Hematopoietic multipotent progenitor cell treated with erythropoietin and hydrocortisone succinate and interleukin-3 and kit ligand, for 4 days (in vitro differentiated cells): ENCODE data around the gene KRT9.
A peak's percentile ranks its signal among the peaks of the same experiment; 100 is the strongest.

ENCODE experiments used
- DNase-seq: peaks from one replicate; pipeline ENCODE4 v3.0.0-alpha.2; 2015

The KRT9 gene

DNA sequence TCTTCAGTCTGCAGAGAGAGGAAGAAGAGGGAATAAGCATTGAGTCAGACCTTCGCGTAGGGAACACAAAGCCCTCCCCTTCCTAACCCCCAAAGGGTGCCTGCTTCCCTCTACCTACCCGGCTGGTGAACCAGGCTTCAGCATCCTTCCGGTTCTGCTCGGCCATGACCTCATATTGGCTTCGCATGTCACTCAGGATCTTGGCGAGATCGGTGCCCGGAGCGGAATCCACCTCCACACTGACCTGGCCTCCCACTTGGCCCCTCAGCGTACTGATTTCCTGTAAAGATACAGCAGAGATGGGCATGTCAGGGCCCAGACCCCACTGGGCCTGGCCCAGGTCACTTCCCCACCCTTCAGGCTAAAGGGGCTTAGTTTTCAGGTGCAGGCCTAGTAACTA lies 47.6 kb downstream of the KRT9 start:
- no peak for DNase-seq

DNA sequence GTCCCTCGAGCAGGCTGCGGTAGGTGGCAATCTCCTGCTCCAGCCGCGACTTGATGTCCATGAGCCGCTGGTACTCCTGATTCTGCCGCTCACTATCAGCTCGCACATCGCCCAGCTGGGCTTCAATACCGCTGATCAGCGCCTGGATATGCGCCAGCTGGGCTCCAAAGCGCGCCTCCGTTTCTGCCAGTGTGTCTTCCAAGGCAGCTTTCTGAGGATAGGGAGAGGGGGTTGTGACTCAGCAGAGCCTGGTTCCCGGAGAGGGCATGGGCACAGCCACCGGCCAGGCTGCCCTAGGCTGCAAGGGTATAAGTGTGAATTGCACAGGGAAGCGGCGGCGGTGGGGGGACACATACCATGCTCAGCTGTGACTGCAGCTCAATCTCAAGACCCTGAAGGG lies 48.1 kb downstream of the KRT9 start:
- no peak for DNase-seq

DNA sequence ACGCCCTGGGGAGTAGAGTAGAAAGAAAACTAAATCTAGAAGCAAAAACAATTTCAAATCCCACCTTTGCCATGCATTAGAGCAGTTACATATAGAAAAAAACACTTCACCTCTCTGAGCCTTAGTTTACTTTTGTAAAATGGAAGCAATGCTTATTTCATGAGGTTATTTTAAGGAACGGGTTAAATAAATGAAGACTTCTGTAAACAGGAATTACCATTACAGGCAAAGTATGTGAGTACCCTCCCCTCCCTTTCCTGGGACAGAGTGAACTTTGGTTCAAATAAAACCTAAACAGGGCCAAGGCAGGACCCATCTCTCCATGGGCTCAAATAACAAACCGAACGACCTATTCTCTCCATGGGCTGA lies 48.6 kb downstream of the KRT9 start:
- DNase-seq: no peak

DNA sequence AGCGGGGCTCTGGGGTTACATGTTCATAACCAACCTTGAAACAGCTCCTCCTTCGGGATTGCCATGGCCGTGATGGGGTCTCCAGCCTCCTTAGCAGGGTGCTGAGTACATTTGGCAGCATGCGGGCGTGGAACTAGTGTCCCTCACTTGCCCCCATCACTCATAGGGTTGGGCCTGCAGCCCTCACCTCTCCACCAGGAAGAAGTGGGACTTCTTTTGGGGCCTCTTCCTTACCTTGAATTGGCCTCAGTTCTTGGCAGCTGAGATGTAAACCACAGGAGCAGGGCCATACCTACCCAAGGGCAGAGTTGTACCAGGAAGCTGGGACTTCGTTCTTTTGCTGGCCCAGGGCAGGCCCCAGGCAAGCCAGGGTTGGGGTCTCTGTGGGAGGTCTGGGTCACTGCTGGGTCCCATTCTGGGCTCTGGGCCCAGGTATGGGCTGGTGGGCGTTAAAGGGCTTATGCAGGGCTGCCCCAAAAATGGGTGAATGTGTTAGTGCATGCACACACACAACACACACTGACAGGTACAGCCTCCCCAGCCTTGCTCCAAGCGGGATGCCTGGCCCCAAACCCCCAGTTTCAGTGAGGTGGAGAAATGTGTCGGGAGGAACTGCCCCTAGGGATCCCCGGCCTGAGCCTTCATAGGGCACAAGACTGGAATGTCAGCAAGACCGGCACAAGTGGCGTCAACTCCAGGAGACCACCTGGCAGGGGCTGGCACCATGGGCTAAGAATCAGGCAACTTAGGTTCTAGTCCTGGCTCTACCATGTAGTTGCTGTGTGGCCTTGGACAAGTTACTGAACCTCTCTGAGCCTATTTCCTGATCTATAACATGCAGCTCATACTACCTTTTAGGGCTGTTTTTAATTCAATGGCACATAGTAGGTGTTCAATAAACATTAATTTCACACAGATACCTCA lies 49.3 kb downstream of the KRT9 start:
- DNase-seq: no peak

DNA sequence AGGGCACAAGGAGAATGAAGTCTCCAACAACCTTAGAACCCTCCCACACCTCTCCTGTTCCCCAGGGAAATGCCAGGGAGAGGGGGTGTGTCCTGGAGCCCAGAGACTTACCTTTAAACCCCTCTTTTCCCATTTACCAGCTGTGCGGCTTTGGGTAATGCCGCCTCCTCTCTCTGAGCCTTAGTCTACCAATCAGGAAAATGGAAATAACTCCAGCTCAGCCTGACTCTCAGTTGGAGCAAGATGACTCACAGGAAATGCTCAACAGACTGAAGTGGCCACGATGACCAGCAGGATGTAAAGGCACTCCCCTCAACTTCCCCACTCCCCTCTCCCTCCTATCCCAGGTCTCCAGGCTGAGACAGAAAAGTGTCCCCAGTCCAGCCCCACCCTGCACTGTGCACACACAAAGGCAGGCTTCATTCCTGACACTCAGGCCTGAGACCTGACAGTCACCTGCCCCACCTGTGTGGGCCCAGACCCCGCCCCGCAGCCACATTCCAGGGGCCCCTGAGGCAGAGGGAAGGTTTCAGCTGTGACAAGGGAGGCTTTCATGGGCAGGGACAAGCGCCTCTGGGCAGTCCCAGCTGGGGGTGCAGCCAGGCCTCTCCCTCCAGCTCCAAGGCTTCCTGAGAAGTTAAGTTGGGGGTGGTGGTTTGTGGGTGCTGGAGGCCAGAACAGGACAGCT lies 50.1 kb downstream of the KRT9 start:
- peak; percentile 19 for DNase-seq

DNA sequence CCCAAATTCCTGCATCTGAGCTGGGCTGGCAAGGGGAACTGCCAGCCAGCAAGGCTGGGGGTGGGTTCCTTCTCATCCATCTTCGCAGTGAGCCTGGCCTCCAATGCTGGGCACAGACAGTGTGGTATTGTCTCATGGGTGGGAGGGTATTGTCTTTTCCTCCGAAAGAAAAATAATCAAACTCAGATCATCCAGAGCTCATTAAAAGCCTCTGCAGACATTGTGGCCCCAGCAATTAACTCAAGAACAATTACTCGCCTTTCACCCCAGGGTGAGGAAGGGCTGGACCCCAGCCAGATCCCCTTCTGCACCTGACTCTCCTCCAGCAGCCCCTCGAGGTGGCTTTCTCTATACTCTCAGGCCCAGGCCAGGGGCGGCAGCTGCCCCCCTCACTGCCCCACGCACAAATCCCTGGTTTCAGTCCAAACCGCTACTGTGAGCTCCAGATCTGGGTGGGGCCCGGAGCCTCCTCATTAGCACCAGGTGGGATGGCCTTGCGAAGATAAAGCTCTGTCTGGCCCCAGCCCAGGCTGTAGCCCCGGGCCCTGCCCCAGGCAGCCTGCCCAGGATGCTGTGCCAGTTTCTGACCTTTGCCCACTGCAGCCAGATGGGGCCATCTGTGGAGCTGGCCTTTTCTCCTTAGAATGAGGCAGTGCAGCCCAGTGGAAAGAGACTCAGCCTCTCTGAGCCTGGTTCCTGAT lies 50.9 kb downstream of the KRT9 start:
- DNase-seq: peak; percentile 40

DNA sequence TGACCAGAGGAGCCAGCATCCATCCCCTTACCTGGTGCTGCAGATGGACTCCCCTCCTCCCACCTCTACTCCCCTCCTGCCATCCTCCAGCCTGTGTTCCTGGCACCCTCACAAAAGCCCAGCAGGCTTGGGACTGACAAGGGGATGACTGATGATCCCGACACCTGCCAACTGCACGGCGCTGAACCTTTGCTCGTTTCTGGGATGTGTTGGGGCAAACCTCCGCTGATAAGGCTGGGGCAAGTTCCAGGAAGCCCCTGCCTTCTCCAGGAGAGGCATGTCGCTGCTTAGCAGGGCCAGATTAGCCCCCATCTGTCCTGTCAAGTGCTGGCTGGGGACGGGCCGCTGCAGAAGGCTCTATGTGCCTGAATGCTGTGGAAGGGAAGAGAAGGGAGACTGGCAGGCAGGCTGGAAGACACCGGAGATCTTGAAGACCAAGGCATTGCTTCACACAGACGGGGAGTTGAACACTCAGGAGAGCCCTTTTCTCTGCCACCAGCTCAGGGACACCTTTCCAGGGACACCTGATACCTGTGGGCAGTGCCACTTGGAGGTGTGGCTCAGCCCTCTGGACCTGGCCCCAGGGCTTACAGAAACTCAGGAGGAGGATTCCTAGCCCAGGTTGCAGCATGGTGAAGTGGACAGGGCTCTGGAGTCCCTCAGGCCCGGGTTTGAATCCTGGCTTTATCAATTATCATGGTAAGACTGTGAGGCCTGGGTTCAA lies 52.2 kb downstream of the KRT9 start:
- DNase-seq: no peak

DNA sequence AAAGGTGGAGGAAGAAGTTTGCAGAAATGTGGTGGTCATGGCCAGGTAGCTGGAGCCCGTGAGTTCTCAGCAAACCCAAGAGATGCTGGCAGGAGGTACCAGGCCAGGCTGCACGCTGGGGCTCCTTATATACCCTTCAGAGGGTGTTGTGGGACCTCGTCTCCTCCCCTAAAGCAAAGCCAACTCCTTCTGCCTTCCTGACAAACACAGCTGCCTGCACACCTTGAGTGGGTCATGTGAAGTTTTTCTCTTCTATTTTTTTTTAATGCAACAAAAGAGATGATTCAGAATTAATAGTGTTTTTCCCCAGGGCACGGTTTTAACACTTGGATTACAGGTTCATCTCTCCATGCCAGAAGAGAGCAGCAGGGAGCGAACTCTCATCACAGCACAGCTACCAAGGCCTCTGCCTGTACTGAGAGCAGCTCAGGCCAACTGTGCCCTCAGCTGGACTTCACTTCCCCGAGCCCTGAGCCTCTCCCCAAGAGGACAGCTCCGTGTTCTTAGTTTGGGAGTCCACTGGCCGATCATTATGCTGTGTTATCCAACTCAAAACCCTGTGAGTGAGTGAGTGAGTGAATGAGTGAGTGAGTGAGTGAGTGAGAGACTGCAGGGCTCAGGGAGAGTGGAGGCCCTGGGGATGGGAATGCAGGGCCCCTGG lies 52.9 kb downstream of the KRT9 start, which contains the start of gene KRT15:
Gene KRT15, minus strand, starts transcription at position 102 of the 661 bp plus-strand sequence. Its CDS starts 63 bp downstream, at position 39.
- DNase-seq: no peak

DNA sequence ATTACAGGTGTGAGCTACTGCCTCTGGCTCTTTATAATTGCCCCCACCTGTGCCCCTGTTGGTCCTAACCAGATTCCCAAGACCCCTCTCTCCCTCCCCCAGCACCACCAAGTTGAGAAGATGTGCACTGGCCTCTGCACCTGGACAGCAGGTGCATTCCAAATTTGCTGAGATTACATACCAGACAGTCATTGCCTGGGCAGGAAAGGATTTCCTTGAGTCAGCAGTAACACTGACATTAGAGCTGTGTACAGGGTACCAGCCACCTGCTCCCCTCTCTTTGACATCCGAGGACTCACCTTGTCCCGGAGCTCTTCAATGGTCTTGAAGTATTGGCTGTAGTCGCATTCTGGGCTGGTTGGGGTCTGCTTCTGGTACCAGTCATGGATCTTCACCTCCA lies 53.8 kb downstream of the KRT9 start:
- DNase-seq: no peak

DNA sequence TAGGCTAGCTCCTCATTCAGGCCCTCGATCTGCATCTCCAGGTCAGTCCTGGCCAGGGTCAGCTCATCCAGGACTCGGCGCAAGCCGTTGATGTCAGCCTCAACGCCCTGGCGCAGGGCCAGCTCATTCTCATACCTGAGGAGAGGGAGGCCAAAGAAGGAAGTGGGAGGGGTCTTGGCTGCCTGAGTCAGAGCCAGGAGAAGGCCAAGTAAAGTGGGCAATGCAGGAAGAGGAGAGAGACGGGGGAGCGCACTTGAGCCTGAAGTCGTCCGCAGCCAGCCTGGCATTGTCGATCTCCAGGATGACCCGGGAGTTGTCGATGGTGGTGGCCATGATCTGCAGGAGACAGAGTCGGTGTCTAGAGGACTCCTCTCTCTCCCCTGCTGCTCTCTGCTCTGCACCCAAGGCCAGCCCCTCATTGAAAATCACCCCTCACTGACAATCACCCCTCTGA lies 55.0 kb downstream of the KRT9 start:
- DNase-seq: no peak

DNA sequence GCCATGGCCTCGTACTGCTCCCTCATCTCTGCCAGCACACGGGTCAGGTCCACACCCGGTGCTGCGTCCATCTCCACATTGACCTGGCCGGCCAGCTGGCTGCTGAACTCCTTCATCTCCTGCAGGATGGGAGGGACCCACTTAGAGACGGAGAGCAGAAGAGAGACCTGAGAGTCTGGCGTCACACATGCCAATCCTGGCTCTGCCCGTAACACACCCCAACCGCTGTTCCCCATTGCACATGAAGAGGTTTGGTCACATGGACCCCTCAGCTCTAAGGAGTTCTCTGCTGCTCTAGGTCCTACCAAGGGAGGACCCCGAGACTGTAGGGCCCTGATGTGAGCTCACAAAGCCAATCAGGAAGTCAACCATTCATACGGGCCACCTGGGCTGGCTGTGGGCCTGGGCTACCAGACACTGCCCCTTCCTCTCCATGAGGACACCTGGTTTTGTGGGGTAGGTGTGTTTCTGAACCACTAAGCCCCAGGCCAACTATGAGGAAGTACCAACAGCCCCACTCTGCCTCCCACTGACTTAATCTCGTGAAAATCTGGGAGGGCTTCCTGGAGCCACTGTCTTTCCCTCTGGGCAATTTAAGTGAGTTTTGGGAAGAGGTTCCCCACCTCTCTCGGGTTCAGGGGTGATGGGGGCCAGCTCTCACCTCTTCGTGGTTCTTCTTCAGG lies 55.6 kb downstream of the KRT9 start:
- no peak for DNase-seq
